ENCODE results near the gene PDK2.

PDK2 gene

GRCh38 chr17:50100480-50100883, 5.3 kb downstream of the PDK2 start:
- no peak for DNase-seq (ENCODE audit: low read depth, low spot score)

- no peak for DNase-seq (ENCODE audit: low read depth, low spot score)
These were observed 5.8 kb downstream of the PDK2 start for GRCh38 chr17:50100921-50101345.

- DNase-seq (ENCODE audit: low read depth, low spot score): no peak
These were observed 6.4 kb downstream of the PDK2 start for GRCh38 chr17:50101346-50102163.

- no peak for DNase-seq (ENCODE audit: low read depth, low spot score)
These were observed 7.2 kb downstream of the PDK2 start for GRCh38 chr17:50102164-50102991.

GRCh38 chr17:50103252-50103651, 8.1 kb downstream of the PDK2 start:
- DNase-seq (ENCODE audit: low read depth, low spot score): no peak

- no peak for DNase-seq (ENCODE audit: low read depth, low spot score)
These were observed 8.8 kb downstream of the PDK2 start for GRCh38 chr17:50103941-50104340.

- DNase-seq (ENCODE audit: low read depth, low spot score): no peak
These were observed 10.7 kb downstream of the PDK2 start for GRCh38 chr17:50105811-50106210.

- no peak for DNase-seq (ENCODE audit: low read depth, low spot score)
These were observed 11.4 kb downstream of the PDK2 start for GRCh38 chr17:50106393-50107131.

GRCh38 chr17:50107790-50108414, 12.8 kb downstream of the PDK2 start:
- no peak for DNase-seq (ENCODE audit: low read depth, low spot score)

- DNase-seq (ENCODE audit: low read depth, low spot score): no peak
These were observed 13.4 kb downstream of the PDK2 start for GRCh38 chr17:50108556-50108955.

- DNase-seq (ENCODE audit: low read depth, low spot score): no peak
These were observed 14.1 kb downstream of the PDK2 start for GRCh38 chr17:50109207-50109606.

- DNase-seq (ENCODE audit: low read depth, low spot score): no peak
These were observed 14.6 kb downstream of the PDK2 start for GRCh38 chr17:50109785-50110184.

GRCh38 chr17:50110591-50111349, 15.6 kb downstream of the PDK2 start:
- DNase-seq (ENCODE audit: low read depth, low spot score): no peak

- DNase-seq (ENCODE audit: low read depth, low spot score): no peak
These were observed 16.8 kb downstream of the PDK2 start for GRCh38 chr17:50111673-50112655.

GRCh38 chr17:50112694-50113093, 17.5 kb downstream of the PDK2 start:
- no peak for DNase-seq (ENCODE audit: low read depth, low spot score)

- DNase-seq (ENCODE audit: low read depth, low spot score): no peak
These were observed 18.6 kb downstream of the PDK2 start for GRCh38 chr17:50113624-50114320.

GRCh38 chr17:50114401-50114800, 19.2 kb downstream of the PDK2 start:
- DNase-seq (ENCODE audit: low read depth, low spot score): no peak

GRCh38 chr17:50114849-50115357, 19.8 kb downstream of the PDK2 start:
- no peak for DNase-seq (ENCODE audit: low read depth, low spot score)

- DNase-seq (ENCODE audit: low read depth, low spot score): no peak
These were observed 20.6 kb downstream of the PDK2 start for GRCh38 chr17:50115756-50116155.

Data from brain pericyte (primary cell).